ENCODE data around the gene SEMA3D.

GRCh38 chr7:85021101-85021704 lies 165.7 kb downstream of the SEMA3D start:
- TF ChIP-seq EP300 (IDR thresholded peaks at IDR 0.05) (no peak), CTCF (IDR thresholded peaks at IDR 0.05) (no peak), POLR2A (IDR thresholded peaks at IDR 0.05) (no peak)
